ENCODE data around the gene DBNL.
"Not testable (repeated sequence)": the region's sequence is repeated elsewhere in the genome, so short reads cannot be mapped to it uniquely, and the experiment has no call there.

DNA sequence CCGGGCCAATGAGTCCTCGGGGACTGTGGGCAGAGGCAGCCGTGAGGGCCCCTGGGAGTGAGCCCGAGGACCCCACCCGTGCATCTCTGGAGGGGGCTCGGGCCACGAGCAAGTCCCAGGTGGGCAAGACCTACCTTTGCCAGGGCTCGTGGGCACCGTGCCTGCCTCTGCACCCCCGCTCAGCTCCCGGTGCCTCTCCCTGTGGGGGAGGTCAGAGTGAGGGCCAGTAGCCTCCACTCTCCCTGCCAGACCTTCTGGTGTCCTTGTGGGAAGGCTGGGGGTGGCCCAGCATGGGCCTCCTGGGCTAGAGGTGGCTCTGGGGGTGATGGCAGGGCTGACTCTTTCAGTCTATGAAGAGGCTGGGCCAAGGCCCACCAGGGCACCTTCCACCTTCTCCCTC, 15.1 kb upstream of the DBNL start:
- not testable (repeated sequence) for TF ChIP-seq CTCF (IDR thresholded peaks at IDR 0.05); TCF7L2 (IDR thresholded peaks at IDR 0.05; ENCODE audit: low read depth, low read length); POLR2AphosphoS5 (IDR thresholded peaks at IDR 0.05; ENCODE audit: low read depth, low read length); SIN3A (IDR thresholded peaks at IDR 0.05; ENCODE audit: borderline replicate concordance, insufficient read depth, low read depth, low read length)
- TF ChIP-seq, protein P1, sequence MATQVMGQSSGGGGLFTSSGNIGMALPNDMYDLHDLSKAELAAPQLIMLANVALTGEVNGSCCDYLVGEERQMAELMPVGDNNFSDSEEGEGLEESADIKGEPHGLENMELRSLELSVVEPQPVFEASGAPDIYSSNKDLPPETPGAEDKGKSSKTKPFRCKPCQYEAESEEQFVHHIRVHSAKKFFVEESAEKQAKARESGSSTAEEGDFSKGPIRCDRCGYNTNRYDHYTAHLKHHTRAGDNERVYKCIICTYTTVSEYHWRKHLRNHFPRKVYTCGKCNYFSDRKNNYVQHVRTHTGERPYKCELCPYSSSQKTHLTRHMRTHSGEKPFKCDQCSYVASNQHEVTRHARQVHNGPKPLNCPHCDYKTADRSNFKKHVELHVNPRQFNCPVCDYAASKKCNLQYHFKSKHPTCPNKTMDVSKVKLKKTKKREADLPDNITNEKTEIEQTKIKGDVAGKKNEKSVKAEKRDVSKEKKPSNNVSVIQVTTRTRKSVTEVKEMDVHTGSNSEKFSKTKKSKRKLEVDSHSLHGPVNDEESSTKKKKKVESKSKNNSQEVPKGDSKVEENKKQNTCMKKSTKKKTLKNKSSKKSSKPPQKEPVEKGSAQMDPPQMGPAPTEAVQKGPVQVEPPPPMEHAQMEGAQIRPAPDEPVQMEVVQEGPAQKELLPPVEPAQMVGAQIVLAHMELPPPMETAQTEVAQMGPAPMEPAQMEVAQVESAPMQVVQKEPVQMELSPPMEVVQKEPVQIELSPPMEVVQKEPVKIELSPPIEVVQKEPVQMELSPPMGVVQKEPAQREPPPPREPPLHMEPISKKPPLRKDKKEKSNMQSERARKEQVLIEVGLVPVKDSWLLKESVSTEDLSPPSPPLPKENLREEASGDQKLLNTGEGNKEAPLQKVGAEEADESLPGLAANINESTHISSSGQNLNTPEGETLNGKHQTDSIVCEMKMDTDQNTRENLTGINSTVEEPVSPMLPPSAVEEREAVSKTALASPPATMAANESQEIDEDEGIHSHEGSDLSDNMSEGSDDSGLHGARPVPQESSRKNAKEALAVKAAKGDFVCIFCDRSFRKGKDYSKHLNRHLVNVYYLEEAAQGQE (IDR thresholded peaks at IDR 0.05; ENCODE audit: insufficient read depth in 1 of 2, low read depth in 2 of 2, low read length in 1 of 2) = not testable (repeated sequence)
